Endothelial cell of umbilical vein (primary cell): ENCODE results near the gene AIRE. TPM values are rescaled to one million over a fixed set of nuclear protein-coding genes. Genes with fewer than 3 reads are reported as not detected.

Source experiments
- BruUV-seq: library from RNA; stranded (reverse); fragments of 400-500 nt; replicated peaks from 2 replicates; lab custom pipeline; 2021; lab: Mats Ljungman, UMichigan
- CTCF ChIA-PET: fragments of 300-600, 350-600 bp; sonication (Branson Sonifier 250); formaldehyde crosslinking; loops from one replicate; lab custom pipeline; 2021; ENCODE audit warnings: antibody characterized with exemption, inconsistent platforms; lab: Charles Lee
- POLR2A ChIA-PET: fragments of 300-600, 350-600 bp; sonication (Branson Sonifier 250); formaldehyde crosslinking; loops from one replicate; lab custom pipeline; 2021; ENCODE audit warnings: antibody characterized with exemption, inconsistent platforms; lab: Charles Lee
- DNase-seq: peaks from one replicate; pipeline ENCODE4 v3.0.0-alpha.2; 2011; ENCODE audit warnings: low read depth, low spot score
- FAIRE-seq: peaks from 2 replicates; lab custom pipeline; 2011; peaks lifted over from hg19 to GRCh38; lab: Jason Lieb, UNC
- H2AFZ ChIP-seq: 2 replicates; pipeline ENCODE4 v1.6.0; 2012; ENCODE audit warnings: low read depth, low read length, control low read depth, inconsistent platforms
- H3K27ac ChIP-seq: 2 replicates; pipeline ENCODE4 v1.5.1; 2011; ENCODE audit warnings: low read depth, mild to moderate bottlenecking, control low read depth, low read length, moderate library complexity; ENCODE audit not compliant: insufficient read depth
- H3K27me3 ChIP-seq, 2 experiments: 2 replicates each; pipeline versions ENCODE4 v1.6.0 to v1.6.1; 2011; ENCODE audit warnings: low read length in 2 of 2, mixed read lengths in 1 of 2; ENCODE audit not compliant: control insufficient read depth in 2 of 2, insufficient read depth in 2 of 2
- H3K36me3 ChIP-seq, 2 experiments: 2 replicates in 1 of 2; 3 replicates in 1 of 2; pipeline ENCODE4 v1.5.1; 2011; ENCODE audit warnings: low read length in 2 of 2, mild to moderate bottlenecking in 1 of 2, moderate library complexity in 1 of 2; ENCODE audit not compliant: control insufficient read depth in 2 of 2, insufficient read depth in 2 of 2; ENCODE audit errors: extremely low read depth in 1 of 2
- H3K4me1 ChIP-seq: 3 replicates; pipeline ENCODE4 v1.5.1; 2011; ENCODE audit warnings: mild to moderate bottlenecking, low read length; ENCODE audit not compliant: control insufficient read depth, insufficient read depth; ENCODE audit errors: extremely low read depth
- H3K4me2 ChIP-seq: 2 replicates; pipeline ENCODE4 v1.6.1; 2011; ENCODE audit warnings: low read length, control low read depth, mixed read lengths; ENCODE audit not compliant: insufficient read depth
- H3K4me3 ChIP-seq, 3 experiments: fragments of 200-600 bp in 1 of 3; sonication (generic), shearing (Covaris generic) in 1 of 3; replicated peaks in 1 of 3; 2 replicates each; pipeline ENCODE4 v1.5.1; 2011 to 2016; ENCODE audit warnings: control low read depth in 3 of 3, low read length in 3 of 3, mild to moderate bottlenecking in 2 of 3, inconsistent platforms in 1 of 3, low read depth in 1 of 3, moderate library complexity in 1 of 3; ENCODE audit not compliant: insufficient read depth in 1 of 3
- H3K79me2 ChIP-seq: 2 replicates; pipeline ENCODE4 v1.6.0; 2012; ENCODE audit warnings: low read length, inconsistent platforms; ENCODE audit not compliant: control insufficient read depth, insufficient read depth
- H3K9ac ChIP-seq: replicated peaks from 2 replicates; pipeline ENCODE3; 2011; ENCODE audit warnings: low read length, control low read depth; ENCODE audit not compliant: insufficient read depth; ENCODE audit errors: extremely low read depth
- H3K9me1 ChIP-seq: replicated peaks from 3 replicates; pipeline ENCODE4 v1.6.0; 2011; ENCODE audit warnings: mild to moderate bottlenecking, low read length; ENCODE audit not compliant: control insufficient read depth, insufficient read depth; ENCODE audit errors: extremely low read depth
- H3K9me3 ChIP-seq: replicated peaks from 2 replicates; pipeline ENCODE4 v1.5.1; 2012; ENCODE audit warnings: low read length, inconsistent platforms; ENCODE audit not compliant: control insufficient read depth, insufficient read depth
- H4K20me1 ChIP-seq: replicated peaks from 2 replicates; pipeline ENCODE3; 2011; ENCODE audit warnings: mild to moderate bottlenecking, low read length; ENCODE audit not compliant: control insufficient read depth, insufficient read depth; ENCODE audit errors: extremely low read depth
- FOS ChIP-seq: IDR thresholded peaks from 2 replicates; pipeline ENCODE4 v1.6.1; 2011; ENCODE audit warnings: mild to moderate bottlenecking, low read length, moderate library complexity, borderline replicate concordance; ENCODE audit not compliant: insufficient read depth
- GATA2 ChIP-seq: IDR thresholded peaks from 2 replicates; pipeline ENCODE4 v1.7.0; 2011; ENCODE audit warnings: low read depth, mild to moderate bottlenecking, moderate library complexity, mixed read lengths, low read length; ENCODE audit not compliant: insufficient read length, insufficient read depth
- JUN ChIP-seq: IDR thresholded peaks from 2 replicates; pipeline ENCODE4 v1.6.1; 2011; ENCODE audit warnings: borderline replicate concordance, low read depth; ENCODE audit not compliant: insufficient read length, insufficient read depth
- POLR2AphosphoS5 ChIP-seq: IDR thresholded peaks from 2 replicates; pipeline ENCODE4 v1.6.1; 2012; ENCODE audit warnings: low read depth, mild to moderate bottlenecking, control low read depth, low read length, moderate library complexity; ENCODE audit not compliant: insufficient read depth
- dilution Hi-C: fragments of 300-500 bp; cut with MboI; formaldehyde crosslinking; loops from one replicate; pipeline ENCODE4 v1.15.0; 2019; ENCODE audit warnings: low sequenced_read_pairs; ENCODE audit not compliant: extremely low pct_ligation_motif_present
- intact Hi-C: fragments of 100-400 bp; cut with micrococcal nuclease; formaldehyde crosslinking; loops from one replicate; pipeline ENCODE4 v1.10.0; 2022
- polyA plus RNA-seq, 4 experiments: library from polyadenylated mRNA; depleted of rRNA in 3 of 4; stranded (reverse) in 3 of 4; unstranded in 1 of 4; fragments of >200 nt; gene quantifications; 2 replicates each; pipeline versions ENCODE4 v1.2.1 to v1.2.3, GENCODE V29; 2011 to 2012; ENCODE audit warnings: missing spikeins in 1 of 4
- total RNA-seq: library from RNA; stranded (reverse); gene quantifications from 2 replicates; pipeline ENCODE4 v1.2.3, GENCODE V29; 2021

AIRE gene
- total and polyA plus RNA-seq, 2 donors (not counting 3 experiments of a cell fraction or from before 2014, with no cell fraction given), result 0.04 to 0.11 TPM

DNA sequence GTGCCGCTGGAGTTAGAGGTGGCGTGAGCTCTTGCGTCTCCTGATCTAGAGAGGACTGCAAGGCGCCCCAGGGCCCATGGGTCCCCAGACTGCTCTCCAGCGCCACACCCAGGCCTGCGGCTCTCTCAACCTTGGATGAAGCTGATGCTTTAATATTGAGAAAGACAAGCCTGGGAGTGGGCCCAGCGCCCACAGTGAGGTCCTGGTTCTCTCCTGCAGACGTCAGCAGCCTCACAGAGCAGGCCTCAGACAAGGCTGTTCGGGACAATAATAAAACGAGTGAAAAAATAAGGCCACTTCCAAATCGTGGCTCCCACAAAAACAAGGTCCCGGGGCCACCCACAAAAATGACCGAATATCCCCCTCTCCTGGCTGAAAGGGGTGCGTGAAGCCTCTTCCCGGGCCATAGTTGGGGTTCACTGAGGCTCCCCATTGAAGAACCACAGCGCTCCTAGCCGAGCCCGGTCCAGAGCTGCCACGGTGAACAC is 18.0 kb upstream of the AIRE start:
- Histone ChIP-seq H3K9me3 (no peaks in the 10 kb centered on the region), H3K4me3 (no peak overlapping the region), H3K79me2 (no peaks in the 10 kb centered on the region), H3K9ac (no peak overlapping the region), H3K4me2 (no peak overlapping the region), H3K9me1 (no peaks in the 10 kb centered on the region), H2AFZ (no peak overlapping the region), H3K36me3 (no peaks in the 10 kb centered on the region), H3K4me1 (no peaks in the 10 kb centered on the region), H3K27ac (no peak overlapping the region), H4K20me1 (no peaks in the 10 kb centered on the region), H3K27me3 (no peaks in the 10 kb centered on the region)
- no peak for FAIRE-seq
- no peak for DNase-seq
- dilution Hi-C loops (no loop called here), intact Hi-C loops (no loop called here)
- BruUV-seq, result no TSS peak
- CTCF ChIA-PET, result interaction anchor here (1.7 kb wide), 1 partner anchor 30 kb away, joined by 7 read pairs; no protein-coding TSS in a partner anchor
- TF ChIP-seq GATA2, result no peak
- TF ChIP-seq POLR2AphosphoS5, result no peak
- no peak for TF ChIP-seq FOS
- POLR2A ChIA-PET, result no interaction called here

DNA sequence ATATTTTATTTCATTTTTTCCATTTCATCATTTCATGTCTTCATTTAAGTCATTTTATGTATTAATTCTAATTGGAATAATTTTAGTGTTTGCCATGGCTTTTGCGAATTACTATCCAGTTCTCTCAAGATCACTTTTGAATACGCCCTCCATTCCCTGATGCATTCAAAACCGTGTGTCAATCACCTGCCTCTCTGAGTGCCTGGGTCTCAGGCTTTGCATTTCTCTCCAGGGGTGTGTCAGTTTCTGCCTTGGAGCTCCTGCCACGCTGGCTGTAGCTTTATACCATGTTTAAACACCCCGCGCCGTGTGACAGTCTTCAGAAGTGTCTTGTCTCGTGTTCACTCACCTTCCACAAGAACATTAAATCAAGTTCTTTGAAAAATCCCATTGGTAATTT is 16.6 kb upstream of the AIRE start:
- no peak overlapping the region for H2AFZ ChIP-seq
- no peaks in the 10 kb centered on the region for H3K4me1 ChIP-seq
- no peak for FAIRE-seq
- intact Hi-C loops, result no loop called here
- no peak overlapping the region for H3K27ac ChIP-seq
- no peak overlapping the region for H3K4me3 ChIP-seq
- no peak for DNase-seq
- H3K36me3 ChIP-seq, result no peaks in the 10 kb centered on the region
- POLR2A ChIA-PET, result no interaction called here
- CTCF ChIA-PET, result no interaction called here
- H3K4me2 ChIP-seq, result no peak overlapping the region
- no peaks in the 10 kb centered on the region for H3K27me3 ChIP-seq
- H3K9me3 ChIP-seq, result no peaks in the 10 kb centered on the region
- no peak overlapping the region for H3K9ac ChIP-seq
- H3K79me2 ChIP-seq, result no peaks in the 10 kb centered on the region
- dilution Hi-C loops, result no loop called here
- BruUV-seq, result no TSS peak
- H3K9me1 ChIP-seq, result no peaks in the 10 kb centered on the region
- H4K20me1 ChIP-seq, result no peaks in the 10 kb centered on the region
- TF ChIP-seq FOS, result no peak
- TF ChIP-seq JUN, result no peak
